MM.1S (cell line): ENCODE data around the gene ENOX2.

Experiments used
- CTCF ChIP-seq: fragments of 300-600 bp; sonication (generic); IDR thresholded peaks from 2 replicates; pipeline ENCODE4 v1.5.1; 2016; ENCODE audit warnings: antibody characterized with exemption, low read length, mixed read lengths
- EZH2phosphoT487 ChIP-seq: fragments of 300-600 bp; sonication (generic); IDR thresholded peaks from 2 replicates; pipeline ENCODE4 v1.6.1; 2018; ENCODE audit warnings: antibody characterized with exemption, low read length

- TF ChIP-seq CTCF (no peak), EZH2phosphoT487 (no peak)
Observed at GRCh38 chrX:130645955-130646583, 256.9 kb downstream of the ENOX2 start.
